ENCODE measurements around the gene AP2B1.

DNA sequence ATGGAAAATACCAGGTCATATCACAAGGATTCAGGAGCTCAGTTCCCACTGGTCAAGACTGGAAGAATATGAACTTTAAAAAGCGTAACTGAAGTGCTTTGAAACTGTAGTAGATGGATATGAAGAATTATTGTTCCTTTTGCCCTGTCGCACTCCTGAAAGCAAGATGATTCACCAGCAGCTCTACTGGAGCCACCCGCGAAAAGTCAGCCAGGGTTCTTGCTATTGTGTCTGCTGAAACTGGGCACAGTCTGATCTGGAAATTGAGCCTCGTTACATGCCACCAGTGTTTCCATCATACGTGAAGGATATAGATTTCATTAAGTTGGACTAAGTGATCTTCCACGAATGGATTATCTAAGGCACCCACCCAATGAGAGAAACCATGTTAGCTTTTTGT lies 16.6 kb downstream of the AP2B1 start:
- TF ChIP-seq, protein P1, sequence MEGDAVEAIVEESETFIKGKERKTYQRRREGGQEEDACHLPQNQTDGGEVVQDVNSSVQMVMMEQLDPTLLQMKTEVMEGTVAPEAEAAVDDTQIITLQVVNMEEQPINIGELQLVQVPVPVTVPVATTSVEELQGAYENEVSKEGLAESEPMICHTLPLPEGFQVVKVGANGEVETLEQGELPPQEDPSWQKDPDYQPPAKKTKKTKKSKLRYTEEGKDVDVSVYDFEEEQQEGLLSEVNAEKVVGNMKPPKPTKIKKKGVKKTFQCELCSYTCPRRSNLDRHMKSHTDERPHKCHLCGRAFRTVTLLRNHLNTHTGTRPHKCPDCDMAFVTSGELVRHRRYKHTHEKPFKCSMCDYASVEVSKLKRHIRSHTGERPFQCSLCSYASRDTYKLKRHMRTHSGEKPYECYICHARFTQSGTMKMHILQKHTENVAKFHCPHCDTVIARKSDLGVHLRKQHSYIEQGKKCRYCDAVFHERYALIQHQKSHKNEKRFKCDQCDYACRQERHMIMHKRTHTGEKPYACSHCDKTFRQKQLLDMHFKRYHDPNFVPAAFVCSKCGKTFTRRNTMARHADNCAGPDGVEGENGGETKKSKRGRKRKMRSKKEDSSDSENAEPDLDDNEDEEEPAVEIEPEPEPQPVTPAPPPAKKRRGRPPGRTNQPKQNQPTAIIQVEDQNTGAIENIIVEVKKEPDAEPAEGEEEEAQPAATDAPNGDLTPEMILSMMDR (IDR thresholded peaks at IDR 0.05), result no peak
- no peak for TF ChIP-seq POLR2A (IDR thresholded peaks at IDR 0.05)

Data from lower leg skin (tissue), 3 donors.